ENCODE results near the gene RSAD1.
"Not testable (repeated sequence)": the region's sequence is repeated elsewhere in the genome, so short reads cannot be mapped to it uniquely, and the experiment has no call there.

RSAD1 gene

DNA sequence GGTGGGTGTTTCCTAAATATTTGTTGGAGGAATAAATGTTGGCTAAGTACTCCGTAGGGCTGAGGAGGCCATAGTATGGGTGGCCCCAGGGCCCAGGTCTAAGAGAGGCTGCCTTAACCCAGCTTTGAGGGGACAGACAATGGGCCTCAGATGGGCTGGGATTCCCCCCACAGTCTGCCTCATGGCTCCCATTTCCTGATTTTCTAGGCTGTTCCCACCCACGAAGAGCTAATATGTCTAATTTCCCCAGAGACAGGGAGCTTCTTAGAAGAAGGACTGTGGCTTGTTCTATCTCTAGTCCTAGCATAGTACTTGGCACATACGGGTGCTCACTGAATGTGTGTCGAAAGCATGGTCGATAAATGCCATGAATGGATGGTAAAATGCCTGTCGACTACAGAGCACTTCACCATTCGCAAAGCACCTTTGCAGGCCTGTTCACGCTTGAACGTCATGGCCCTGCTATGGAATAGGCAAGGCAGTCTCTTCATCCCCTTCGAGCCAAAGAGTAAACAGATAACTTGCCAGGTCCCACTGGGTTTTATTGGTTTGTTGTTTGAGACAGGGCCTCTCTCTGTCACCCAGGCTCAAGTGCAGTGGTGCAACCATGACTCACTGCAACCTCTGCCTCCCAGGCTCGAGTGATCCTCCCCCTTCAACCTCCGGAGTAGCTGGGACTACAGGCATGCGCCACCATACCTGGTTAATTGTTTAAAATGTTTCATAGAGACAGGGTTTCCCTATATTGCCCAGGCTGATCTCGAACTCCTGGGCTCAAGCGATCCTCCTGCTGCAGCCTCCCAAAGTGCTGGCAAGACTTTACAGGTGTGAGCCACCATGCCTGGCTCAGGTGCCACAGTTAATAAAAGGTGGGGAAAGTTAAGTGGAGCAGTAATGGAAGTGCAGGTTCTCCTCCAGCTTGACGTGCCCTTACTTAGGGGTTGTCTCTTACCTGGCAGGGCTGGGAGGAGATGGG, 19.7 kb upstream of the RSAD1 start:
- no peak for DNase-seq

DNA sequence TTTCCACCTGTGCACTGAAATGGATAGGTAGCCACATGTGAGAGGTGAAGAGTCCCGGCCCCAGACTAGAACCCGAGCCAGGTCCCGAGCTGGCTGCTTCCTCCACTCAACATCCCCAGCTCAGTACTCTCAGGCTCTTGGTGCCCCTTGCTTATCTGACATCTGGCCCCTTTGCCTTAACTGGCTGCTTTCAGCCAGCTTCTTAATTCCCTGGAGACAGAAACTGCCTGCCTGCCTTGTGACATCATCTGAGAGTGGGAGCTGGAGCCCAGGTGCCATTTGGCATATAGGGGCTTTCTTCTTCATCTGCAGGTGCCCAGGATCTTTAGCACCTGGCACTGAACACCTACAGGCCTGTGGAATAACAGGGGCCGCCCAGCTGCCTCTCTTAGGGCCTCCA, 18.9 kb upstream of the RSAD1 start:
- DNase-seq = no peak

DNA sequence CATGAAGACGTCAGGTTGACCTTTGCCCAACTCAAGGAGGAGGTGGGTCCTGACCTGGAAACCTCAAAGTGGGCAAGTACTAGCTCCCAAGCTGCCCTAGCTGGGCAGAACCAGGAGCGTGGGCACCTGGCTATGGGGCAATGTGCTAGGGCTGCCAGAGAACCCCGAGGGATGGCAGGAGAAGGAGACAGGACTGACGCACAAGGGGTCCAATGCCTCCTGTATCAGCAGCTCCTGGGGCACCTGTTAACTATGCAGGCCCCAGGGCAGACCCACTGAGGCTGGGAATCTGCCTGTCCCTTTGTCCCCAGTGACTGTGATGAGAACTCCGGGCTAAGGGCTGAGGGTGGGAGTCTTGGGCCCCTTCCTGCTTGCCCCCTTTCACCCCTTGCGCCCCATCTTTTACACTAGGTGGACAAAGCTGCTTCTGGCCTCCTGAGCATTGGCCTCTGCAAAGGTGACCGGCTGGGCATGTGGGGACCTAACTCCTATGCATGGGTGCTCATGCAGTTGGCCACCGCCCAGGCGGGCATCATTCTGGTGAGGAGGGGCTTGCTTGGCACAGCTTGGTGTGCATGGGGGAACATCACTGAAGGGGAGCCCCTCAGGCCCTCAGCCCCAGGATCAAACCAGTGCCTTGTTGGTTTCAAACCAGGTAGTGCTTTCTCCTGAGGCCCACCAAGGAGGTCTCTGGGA, 17.7 kb upstream of the RSAD1 start:
- no peak for DNase-seq

DNA sequence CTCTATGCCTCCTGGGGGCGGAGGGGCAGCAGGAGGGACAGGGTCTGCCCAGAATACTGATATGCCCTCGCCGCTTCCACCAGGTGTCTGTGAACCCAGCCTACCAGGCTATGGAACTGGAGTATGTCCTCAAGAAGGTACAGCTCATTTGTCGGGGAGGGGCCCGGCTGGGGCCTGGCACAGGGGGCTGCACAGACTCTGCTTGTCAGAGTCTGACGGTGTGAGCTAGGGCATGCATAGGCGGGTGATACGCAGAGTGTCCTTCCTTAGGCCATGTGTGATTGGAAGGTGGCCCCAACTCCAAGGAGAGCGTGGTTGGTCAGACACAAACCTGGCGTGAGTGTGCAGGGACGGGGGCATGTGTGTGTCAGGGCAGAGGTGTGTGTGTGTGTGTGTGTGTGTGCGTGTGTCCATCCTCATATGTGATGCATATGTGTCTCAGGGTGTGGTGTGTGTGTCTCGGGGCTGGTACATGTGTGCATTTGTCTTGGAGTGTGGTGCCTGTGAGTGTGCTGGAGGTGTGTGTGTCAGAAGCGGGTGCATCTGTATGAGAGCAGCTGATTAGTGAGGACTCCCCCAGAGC, 17.0 kb upstream of the RSAD1 start:
- DNase-seq = no peak

DNA sequence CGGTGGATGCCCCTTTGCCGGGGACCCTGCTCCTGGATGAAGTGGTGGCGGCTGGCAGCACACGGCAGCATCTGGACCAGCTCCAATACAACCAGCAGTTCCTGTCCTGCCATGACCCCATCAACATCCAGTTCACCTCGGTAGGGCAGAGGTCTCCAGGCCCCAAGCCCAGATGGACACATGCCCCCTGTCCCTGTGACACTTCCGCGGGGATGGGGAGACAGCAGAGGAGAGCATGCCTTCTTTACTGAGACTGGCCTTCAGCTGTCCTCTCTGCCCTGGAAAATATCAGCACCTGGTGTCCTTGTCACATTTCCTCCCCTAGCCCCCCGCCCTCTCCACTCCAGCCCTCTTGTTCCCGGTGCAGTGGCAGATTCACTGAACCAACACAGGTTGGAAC, 16.2 kb upstream of the RSAD1 start:
- no peak for DNase-seq

DNA sequence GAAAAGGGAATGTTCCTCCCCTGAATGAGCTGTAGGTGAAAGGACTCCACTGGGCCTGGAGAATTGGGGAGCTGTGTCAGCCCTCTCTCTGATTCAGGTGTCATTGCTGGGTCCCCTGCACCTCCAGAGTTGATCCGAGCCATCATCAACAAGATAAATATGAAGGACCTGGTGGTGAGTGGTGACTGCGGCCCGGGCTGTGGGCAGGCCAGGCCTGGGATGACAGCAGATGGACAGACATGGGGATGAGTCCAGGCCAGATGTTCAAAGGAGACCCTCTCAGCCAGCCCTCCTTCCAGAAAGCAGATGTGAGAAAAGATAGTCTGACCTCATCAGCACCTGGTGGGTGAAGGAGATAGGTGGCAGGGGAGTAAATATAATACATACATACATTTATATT, 14.5 kb upstream of the RSAD1 start:
- DNase-seq = no peak

DNA sequence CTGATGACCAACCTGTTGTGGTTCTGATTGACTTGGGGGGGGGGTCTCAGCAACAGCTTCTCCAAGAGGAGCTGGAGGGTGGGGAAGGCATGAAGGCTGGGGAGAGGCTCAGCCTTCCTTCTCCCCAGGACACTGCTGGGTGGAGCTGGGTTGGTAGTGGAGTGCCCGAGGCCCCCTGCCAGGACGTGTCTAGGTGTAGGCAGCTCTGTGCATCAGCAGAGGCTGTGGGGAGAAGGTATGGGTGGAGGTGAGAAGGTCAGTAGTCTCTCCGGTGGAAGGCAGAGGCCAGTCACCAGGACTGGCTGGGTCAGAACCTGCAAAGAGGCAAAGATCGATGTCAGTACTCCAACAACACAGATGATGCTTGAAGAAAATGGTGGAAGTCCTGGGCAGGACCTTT, 13.9 kb upstream of the RSAD1 start:
- no peak for DNase-seq

DNA sequence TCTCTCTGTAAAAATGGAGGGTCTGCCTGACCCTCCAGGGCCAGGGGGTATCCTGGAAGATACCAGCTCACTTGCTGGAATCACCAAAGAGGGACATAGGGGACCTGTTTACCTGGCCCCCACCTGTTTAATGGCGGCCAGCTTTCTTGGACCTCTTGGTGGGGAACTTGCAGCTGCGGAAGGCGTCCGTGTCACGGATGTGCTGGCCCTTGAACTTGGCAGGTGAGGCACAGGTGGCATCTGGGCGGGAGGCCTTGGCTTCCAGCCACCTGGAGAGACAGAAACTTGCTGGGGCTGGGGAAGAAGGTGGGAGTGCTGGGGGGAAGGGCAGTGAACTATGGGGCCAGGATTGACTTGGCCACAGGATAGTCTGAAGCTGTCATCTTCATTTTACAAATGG, 13.5 kb upstream of the RSAD1 start:
- no peak for DNase-seq

DNA sequence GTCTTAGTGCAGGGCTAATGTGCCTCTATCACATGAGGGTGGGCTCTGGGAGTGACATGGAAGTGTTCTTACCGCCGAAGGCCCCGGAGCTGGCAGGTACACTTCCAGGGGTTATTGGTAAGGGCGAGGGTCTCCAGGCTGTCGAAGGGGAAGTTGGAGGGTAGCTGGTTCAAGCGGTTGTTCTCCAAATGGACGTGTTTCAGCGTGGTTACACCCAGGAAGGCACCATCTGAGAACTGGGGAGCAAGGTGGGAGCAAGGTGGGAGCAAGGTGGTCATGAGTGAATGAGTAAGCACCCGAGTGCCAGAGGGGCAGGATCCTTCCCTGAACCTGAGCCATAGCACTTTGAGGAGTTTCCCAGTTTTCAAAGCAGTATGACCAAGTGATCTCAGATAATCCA, 13.0 kb upstream of the RSAD1 start:
- no peak for DNase-seq

DNA sequence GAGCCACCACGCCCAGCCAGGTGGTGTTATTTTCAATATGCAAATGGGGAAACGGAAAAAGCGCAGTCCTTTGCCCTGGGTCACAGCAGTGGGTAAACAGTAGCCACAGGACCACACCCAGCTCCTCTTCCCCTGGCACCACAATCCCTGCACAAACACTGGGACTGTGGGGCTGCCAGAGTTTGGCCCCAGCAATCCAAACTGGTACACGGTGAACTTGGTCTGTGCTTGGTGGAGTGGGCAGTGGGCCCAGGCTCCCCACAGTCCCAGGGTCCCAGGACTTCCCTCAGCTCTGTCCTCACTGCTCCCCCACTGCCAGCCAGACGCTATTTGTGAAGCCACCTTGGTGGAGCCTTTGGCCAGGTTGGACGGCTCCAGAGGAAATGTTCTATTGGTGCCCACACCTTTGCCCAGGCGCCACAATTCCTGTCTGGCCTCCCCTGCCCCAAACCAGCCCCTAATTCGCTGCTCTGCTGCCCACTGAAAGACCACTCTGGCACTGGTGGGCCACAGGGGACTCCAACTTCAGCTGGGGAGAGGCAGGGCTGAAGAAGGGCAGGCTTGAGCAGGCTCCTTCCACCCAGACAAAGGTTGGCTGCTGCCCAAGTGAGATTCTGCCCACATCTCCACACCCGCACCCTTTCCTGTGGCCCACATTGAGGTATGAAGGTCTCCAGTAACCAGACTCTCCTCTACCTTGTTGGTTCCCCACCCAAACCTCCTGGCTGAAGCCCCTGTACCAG, 12.1 kb upstream of the RSAD1 start:
- peak; percentile 64 for DNase-seq

DNA sequence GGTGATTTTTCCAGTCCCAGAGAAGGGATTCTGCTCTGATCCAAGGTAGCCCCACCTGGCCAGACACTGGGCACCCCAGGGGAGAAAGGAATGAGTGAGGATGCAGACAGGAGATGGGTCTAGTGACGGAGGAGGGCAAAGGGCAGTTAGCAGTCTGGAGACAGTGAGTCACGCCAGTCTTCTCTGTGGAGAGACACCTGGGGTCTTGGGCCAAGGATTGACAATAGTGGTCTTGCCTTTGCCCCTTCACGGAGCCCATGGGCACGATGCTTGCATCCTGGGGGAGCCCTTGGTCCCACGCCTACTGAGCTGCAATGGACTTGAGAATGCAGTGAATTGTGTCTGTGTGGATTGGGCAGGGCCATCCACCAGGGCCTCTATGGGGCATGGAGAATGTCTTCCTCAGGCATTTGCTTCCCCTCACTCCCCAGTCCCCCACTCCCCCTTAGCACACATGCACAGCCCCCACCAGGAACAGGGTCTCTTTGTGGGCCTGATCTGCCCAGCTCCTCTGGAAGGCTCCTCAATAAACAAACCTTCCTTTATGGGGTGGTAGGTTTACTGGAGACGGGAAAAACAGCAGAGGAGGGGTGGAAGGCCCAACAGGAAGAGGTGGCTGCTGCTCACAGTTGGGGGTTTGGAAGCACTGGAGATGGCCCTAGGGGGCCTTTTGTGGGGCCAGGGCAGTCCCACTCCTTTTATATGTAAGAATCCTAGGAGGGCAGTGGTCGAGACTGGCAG, 11.4 kb upstream of the RSAD1 start:
- DNase-seq = no peak

DNA sequence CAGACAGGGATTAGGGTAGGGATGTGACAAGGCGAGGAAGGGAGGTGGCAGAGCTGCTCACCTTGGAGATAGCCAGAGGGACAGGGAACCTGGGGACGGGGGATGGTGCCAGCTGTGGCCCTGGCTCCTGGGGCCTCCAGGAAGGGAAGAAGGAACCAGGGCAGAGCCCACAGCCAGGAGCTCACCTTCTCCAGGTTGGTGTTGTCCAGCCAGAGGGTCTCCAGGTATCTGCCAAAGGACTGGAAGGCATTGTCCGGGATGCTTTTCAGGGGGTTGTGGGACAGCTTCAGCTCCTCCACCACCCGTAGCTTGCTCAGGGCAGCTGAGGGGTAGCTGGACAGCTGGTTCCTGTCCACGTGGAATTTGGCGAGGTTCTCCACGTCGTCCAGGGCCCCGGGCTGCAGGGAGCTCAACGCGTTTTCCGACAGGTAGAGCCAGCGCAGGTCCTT, 10.8 kb upstream of the RSAD1 start:
- no peak for DNase-seq

DNA sequence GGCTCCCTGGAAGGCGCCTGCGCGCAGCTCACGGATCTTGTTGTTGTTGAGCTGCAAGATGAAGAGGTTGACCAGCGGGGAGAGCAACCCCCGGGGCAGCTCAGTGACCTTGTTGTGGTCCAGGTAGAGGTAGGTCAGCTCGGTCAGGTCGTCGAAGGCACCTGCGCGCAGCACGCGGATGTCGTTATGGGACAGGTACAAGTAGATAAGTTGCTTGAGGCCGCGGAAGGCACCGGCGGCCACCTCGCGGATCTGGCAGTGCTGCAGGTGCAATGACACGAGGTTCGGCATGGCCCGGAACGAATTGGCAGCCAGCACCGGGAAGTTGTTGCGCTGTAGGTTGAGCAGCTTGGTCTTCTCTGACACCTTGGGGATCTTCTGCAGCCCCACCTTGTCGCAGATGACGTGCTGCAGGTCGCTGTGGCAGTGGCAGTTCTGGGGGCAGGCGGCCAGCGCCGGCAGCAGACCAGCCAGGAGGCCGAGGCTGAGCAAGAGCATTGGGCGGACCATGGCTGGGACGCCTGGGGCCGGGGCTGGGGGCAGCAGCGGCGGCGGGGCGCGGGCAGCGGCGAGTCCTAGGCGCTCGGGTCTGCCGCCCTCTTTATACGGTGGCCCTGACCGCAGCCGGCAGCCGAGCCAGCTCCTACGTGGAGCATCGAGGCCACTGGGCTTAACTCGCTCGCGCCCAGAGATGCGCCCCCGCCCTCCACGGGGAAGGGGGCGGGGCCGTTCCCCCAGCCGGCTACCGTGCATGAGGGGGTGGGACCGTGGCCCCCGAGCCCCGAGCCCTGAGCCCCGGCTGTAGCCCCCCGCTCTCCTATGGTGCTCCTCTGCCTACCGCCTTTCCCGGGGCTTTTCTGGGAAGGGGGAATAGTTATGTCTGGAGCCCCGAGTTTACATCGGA, 10.1 kb upstream of the RSAD1 start, which contains the start of gene CHAD:
Gene CHAD (minus strand): TSS at position 577 of the 904 bp plus-strand sequence. CDS start 67 bp downstream, at position 510.
- no peak for DNase-seq

DNA sequence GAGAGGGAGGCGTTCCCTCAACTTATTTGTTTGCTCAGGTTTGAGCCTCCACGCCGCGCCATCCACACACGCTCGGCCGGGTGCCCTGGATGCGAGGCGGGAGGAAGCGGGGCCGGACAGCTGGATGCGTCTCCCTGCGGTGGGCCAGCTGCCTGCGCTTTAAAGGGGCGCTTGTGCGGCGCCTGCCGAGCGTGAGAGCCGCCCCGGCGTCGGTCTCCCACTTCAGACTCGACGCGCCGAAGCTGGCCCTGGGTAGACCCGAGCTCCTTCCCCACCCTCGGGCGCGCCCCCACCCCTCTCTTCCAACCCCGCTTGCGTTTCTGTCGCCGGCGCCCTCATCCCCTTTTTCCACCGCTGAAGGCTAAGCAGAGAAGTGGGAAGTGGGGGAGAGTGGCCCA, 9.5 kb upstream of the RSAD1 start:
- no peak for DNase-seq

DNA sequence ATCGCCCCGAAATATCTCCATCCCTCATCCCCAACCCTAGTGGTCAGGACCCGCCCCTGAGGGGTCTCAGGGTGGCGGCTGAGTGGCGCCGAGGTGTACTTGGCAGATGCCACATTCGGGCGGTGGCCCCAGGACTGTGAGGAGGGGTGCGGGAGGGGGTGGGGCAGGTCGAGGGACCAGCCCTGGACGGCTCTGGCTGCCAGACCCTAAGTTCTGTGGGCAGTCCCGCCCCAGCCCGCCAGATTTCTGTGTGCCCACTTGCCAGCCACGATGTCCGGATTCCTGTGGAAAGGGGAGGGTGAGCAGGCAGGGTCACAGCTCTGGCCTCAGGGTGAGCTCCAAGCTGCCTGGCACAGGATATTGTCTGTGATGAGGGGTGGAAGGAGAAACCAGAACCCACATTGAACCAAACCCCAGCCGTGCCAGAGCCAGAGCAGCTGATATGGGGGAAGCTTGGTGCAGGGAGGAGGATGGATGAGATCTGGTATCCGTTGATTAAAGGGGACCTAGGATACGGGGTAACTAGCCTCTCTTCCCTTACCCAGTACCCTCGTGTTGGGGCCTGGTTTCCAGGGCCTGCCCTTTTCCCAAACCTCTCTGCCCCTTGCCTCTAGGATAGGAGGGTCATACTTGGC, 8.9 kb upstream of the RSAD1 start:
- DNase-seq = no peak

DNA sequence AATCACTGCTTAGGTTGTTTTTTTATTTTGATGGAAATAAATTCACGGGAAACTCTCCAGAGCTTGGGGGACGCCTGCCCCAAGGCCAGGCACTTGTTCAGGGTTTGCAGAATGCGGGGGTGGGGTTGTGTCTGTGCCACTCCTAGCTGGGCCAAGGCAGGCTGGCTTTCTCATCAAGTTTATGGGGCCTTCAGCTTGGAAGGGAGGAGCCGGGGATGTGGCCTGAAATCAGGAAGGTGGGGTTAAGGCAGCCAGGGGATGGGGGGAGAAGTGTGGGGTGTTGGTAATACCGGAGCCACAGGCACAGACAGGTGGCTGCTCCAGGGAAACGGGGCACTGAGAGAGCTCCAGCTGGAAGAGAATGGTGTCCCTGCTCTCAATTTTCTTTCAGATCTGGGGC, 8.2 kb upstream of the RSAD1 start:
- DNase-seq = no peak

DNA sequence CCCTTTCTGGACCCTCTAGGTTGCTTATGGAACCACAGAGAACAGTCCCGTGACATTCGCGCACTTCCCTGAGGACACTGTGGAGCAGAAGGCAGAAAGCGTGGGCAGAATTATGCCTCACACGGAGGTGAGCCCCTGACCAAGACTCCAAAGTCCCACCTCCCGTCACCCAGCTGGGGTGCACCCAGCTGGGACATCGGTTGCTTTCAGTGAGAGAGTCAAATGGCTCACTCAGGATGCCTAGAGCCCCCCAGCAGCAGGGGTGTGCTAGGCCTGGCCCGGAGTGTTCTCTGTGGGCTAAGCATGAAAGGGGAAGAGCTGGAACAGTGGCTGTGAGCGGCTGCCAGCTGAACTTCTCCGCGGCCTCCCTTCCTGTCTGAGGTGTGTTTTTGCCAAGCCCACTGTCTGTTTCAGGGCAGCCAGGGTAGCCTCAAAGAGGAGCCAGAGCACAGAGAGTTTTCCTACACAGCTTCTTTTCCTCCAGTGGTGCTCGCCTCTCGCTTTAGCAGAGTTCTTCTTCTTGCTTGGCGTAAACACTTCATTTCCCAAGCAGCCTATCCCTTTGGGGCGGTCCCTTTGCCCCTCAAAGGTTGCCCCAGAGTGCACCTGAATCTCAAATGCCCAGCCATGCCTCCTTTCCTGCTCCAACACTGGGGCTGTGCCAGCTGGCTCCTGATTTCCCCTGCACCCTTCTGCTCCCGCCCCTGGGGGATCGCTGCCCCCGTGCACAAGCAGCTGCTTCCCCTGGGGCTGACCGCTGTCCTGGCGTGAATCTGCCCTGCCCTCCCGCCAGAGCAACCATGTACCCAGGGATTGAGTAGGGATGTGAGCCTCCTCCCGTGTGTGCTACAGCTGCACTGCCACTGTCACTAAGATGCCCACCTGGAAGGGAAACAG, 7.4 kb upstream of the RSAD1 start:
- no peak for DNase-seq

DNA sequence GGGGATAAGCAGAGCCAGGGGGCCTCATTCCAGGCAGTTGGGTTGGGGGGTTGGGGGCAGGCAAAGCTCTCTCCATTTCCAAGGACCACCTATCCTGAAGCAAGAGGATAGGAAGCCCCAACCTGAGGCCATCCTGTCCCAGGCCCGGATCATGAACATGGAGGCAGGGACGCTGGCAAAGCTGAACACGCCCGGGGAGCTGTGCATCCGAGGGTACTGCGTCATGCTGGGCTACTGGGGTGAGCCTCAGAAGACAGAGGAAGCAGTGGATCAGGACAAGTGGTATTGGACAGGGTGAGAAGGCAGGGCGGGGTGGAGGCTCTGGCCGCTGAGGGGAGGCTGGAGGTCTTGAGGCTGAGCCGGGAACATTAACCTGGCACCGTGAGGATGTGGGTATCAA, 6.4 kb upstream of the RSAD1 start:
- DNase-seq = no peak

DNA sequence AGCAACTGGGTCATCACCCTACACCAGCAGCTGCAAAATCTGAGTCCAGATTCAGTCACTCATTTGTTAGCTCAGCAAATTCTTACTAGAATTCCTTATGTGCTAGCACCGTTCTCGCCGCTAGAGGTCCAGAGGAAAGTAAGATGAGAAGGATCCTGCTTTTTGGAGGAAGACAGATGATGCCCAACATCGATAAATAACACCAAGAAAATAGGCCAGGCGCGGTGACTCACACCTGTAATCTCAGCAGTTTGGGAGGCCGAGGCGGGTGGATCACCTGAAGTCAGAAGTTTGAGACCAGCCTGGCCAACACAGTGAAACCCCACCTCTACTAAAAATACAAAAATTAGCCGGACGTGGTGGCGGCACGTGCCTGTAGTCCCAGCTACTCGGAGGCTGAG, 5.9 kb upstream of the RSAD1 start:
- DNase-seq = not testable (repeated sequence)

DNA sequence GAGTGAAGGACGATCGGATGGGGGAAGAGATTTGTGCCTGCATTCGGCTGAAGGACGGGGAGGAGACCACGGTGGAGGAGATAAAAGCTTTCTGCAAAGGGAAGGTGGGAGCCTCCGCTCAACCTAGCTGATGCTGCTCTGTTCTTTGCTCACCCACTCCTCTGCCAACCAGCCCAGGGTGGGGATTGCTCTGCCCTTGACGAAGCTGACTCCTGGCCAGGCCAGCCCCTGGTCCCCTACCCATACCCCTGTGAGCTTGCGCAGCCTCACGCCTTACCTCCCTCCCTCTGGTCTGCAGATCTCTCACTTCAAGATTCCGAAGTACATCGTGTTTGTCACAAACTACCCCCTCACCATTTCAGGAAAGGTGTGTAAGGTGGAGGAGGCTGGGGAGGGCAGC, 4.8 kb upstream of the RSAD1 start:
- DNase-seq = no peak

Data from NCI-H526 treated with DMSO at 0.1 percent for 48 hours (cell line).